ENCODE measurements around the gene ATXN7L1. TPM values are rescaled to one million over a fixed set of nuclear protein-coding genes. Genes with fewer than 3 reads are reported as not detected.

The ATXN7L1 gene
- total RNA-seq, 1 donor from 2014 or later = 20.6 TPM

- H3K4me1 Mint-ChIP-seq (ENCODE audit: low read depth, unreplicated experiment) = peaks cover 28% of the 10 kb centered on the region
- no peaks in the 10 kb centered on the region for H3K27me3 Mint-ChIP-seq (ENCODE audit: unreplicated experiment)
- TF ChIP-seq, protein P1, sequence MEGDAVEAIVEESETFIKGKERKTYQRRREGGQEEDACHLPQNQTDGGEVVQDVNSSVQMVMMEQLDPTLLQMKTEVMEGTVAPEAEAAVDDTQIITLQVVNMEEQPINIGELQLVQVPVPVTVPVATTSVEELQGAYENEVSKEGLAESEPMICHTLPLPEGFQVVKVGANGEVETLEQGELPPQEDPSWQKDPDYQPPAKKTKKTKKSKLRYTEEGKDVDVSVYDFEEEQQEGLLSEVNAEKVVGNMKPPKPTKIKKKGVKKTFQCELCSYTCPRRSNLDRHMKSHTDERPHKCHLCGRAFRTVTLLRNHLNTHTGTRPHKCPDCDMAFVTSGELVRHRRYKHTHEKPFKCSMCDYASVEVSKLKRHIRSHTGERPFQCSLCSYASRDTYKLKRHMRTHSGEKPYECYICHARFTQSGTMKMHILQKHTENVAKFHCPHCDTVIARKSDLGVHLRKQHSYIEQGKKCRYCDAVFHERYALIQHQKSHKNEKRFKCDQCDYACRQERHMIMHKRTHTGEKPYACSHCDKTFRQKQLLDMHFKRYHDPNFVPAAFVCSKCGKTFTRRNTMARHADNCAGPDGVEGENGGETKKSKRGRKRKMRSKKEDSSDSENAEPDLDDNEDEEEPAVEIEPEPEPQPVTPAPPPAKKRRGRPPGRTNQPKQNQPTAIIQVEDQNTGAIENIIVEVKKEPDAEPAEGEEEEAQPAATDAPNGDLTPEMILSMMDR (IDR thresholded peaks at IDR 0.05; ENCODE audit: partially characterized antibody, unreplicated experiment) = no peak
- H3K4me3 Mint-ChIP-seq (ENCODE audit: unreplicated experiment) = no peak overlapping the region
- H3K27ac Mint-ChIP-seq (ENCODE audit: unreplicated experiment) = no peak overlapping the region
- H3K36me3 Mint-ChIP-seq (ENCODE audit: unreplicated experiment) = no peaks in the 10 kb centered on the region
- H3K9me3 Mint-ChIP-seq (ENCODE audit: unreplicated experiment) = no peaks in the 10 kb centered on the region
- no peak for DNase-seq
These were observed 110.6 kb downstream of the ATXN7L1 start for GRCh38 chr7:105765846-105766245.

DNA sequence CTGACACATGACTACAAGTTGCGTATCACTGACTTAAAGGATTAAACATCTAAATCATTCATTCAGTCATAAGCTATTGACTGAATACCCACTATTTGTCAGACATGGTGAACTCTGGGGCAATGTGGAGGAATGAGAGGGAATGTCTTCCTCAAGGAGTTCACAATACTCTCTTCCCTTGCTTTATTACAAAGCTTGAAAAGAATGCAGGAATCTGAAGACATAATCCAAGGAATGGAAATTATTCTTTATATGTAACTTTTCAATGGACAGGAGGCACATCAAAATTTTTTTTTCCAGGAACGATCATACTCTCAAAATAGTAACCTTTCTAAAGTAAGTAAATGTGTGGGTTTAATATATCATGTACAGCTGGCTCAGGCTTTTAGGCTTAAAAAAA lies 111.9 kb downstream of the ATXN7L1 start:
- Mint-ChIP-seq H3K4me3 (ENCODE audit: unreplicated experiment) (no peak overlapping the region), H3K36me3 (ENCODE audit: unreplicated experiment) (no peaks in the 10 kb centered on the region), H3K27ac (ENCODE audit: unreplicated experiment) (no peak overlapping the region), H3K4me1 (ENCODE audit: low read depth, unreplicated experiment) (peaks cover 25% of the 10 kb centered on the region), H3K9me3 (ENCODE audit: unreplicated experiment) (peaks cover 3% of the 10 kb centered on the region), H3K27me3 (ENCODE audit: unreplicated experiment) (no peaks in the 10 kb centered on the region)
- DNase-seq = no peak
- TF ChIP-seq, protein P1 (IDR thresholded peaks at IDR 0.05; ENCODE audit: partially characterized antibody, unreplicated experiment) = no peak

- H3K9me3 Mint-ChIP-seq (ENCODE audit: unreplicated experiment) = peaks cover 3% of the 10 kb centered on the region
- TF ChIP-seq, protein P1 (IDR thresholded peaks at IDR 0.05; ENCODE audit: partially characterized antibody, unreplicated experiment) = peak; percentile 6
- H3K36me3 Mint-ChIP-seq (ENCODE audit: unreplicated experiment) = no peaks in the 10 kb centered on the region
- H3K27me3 Mint-ChIP-seq (ENCODE audit: unreplicated experiment) = peaks cover 4% of the 10 kb centered on the region
- peak overlapping the region; percentile 60 for H3K27ac Mint-ChIP-seq (ENCODE audit: unreplicated experiment)
- no peak for DNase-seq
- H3K4me1 Mint-ChIP-seq (ENCODE audit: low read depth, unreplicated experiment) = peaks cover 25% of the 10 kb centered on the region
- no peak overlapping the region for H3K4me3 Mint-ChIP-seq (ENCODE audit: unreplicated experiment)
These were observed 115.6 kb downstream of the ATXN7L1 start for GRCh38 chr7:105760551-105761447.

DNA sequence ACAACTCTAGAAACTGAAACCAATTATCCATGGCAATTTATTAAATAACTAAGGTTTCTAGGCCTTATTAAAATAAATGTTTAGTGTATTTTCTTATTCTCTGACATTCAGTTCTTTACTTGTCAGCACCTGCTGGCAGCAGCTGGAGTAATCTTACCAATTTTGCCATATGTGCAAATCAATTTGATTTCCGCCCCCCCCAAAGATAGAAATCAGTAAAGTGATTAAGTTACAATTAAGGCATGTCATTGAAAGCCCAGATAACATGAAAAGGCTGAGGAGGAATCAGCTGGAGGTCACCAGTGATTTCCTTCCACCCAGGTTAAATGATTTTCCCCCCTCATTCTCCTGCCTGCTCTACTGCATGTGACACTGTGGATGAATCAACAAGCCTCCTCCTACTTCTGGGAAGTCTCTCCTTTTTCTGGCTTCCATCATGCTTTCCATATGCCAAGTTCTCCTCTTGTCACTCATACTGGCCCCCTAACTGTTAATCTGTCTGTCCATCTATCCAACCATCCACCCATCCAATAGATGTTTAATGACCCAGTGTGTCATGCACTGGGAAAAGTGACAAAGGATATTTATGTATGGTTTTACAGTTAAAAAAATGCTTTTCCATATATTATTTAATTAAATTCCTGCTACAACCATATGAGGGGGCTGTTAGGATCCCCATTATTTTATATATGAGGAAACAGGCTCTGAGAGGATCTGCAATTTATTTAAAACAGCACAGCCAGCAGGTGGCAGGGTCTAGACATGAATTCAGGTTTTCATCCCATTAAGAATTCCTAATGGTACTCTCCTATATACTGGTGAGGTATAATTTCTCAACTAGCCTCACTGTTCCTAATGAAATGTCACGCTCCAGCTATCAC lies 116.5 kb downstream of the ATXN7L1 start:
- peak overlapping the region; percentile 63 for H3K4me3 Mint-ChIP-seq (ENCODE audit: unreplicated experiment)
- no peaks in the 10 kb centered on the region for H3K36me3 Mint-ChIP-seq (ENCODE audit: unreplicated experiment)
- peak; percentile 51 for DNase-seq
- H3K27ac Mint-ChIP-seq (ENCODE audit: unreplicated experiment) = peak overlapping the region; percentile 29
- H3K9me3 Mint-ChIP-seq (ENCODE audit: unreplicated experiment) = peaks cover 3% of the 10 kb centered on the region
- H3K4me1 Mint-ChIP-seq (ENCODE audit: low read depth, unreplicated experiment) = peaks cover 19% of the 10 kb centered on the region
- H3K27me3 Mint-ChIP-seq (ENCODE audit: unreplicated experiment) = peaks cover 4% of the 10 kb centered on the region
- TF ChIP-seq, protein P1 (IDR thresholded peaks at IDR 0.05; ENCODE audit: partially characterized antibody, unreplicated experiment) = peak; percentile 55
